Measurements from ENCODE around the gene DDX6. TPM values are rescaled to one million over a fixed set of nuclear protein-coding genes. Genes with fewer than 3 reads are reported as not detected.
"Not testable (repeated sequence)": the region's sequence is repeated elsewhere in the genome, so short reads cannot be mapped to it uniquely, and the experiment has no call there.

Gene DDX6
- total and polyA plus RNA-seq, 7 donors, result 18.8 to 90.9 (median 77.6) TPM

- Histone ChIP-seq H3K4me3 (no peak overlapping the region), H3K9me3 (no peaks in the 10 kb centered on the region), H3K27me3 (ENCODE audit: insufficient read depth in 3 of 3, low read length in 2 of 3) (no peaks in the 10 kb centered on the region), H3K4me1 (no peaks in the 10 kb centered on the region), H3K36me3 (ENCODE audit: insufficient read depth in 1 of 2, low read depth in 1 of 2) (no peaks in the 10 kb centered on the region), H3K27ac (no peak overlapping the region)
- DNase-seq (no peak), ATAC-seq (no peak)
- TF ChIP-seq CTCF (IDR thresholded peaks at IDR 0.05), result no peak
- intact Hi-C loops (cut with DNase I), result no loop called here
- WGBS, 3 donors, result 69 to 71% (median 69%) methylated on average over 4 of the region's 4 CpGs
These were observed 75.1 kb downstream of the DDX6 start for GRCh38 chr11:118715837-118716260.

- intact Hi-C loops (cut with DNase I), result no loop called here
- DNase-seq (no peak), ATAC-seq (no peak)
- Histone ChIP-seq H3K36me3 (ENCODE audit: insufficient read depth in 1 of 2, low read depth in 1 of 2) (no peaks in the 10 kb centered on the region), H3K9me3 (no peaks in the 10 kb centered on the region), H3K4me3 (no peak overlapping the region), H3K4me1 (no peaks in the 10 kb centered on the region), H3K27me3 (ENCODE audit: insufficient read depth in 3 of 3, low read length in 2 of 3) (no peaks in the 10 kb centered on the region), H3K27ac (no peak overlapping the region)
- no peak for TF ChIP-seq CTCF (IDR thresholded peaks at IDR 0.05)
- 82 to 90% (median 87%) methylated on average over 5 of the region's 5 CpGs for WGBS, 3 donors
These were observed 75.6 kb downstream of the DDX6 start for GRCh38 chr11:118715245-118715831.

GRCh38 chr11:118714816-118715215 is 76.1 kb downstream of the DDX6 start:
- intact Hi-C loops (cut with DNase I), result no loop called here
- H3K4me3 ChIP-seq, result no peak overlapping the region
- no peak for ATAC-seq
- no peak overlapping the region for H3K27ac ChIP-seq
- H3K4me1 ChIP-seq, result no peaks in the 10 kb centered on the region
- no peak for DNase-seq
- no peaks in the 10 kb centered on the region for H3K36me3 ChIP-seq (ENCODE audit: insufficient read depth in 1 of 2, low read depth in 1 of 2)
- no peak for TF ChIP-seq CTCF (IDR thresholded peaks at IDR 0.05)
- no peaks in the 10 kb centered on the region for H3K27me3 ChIP-seq (ENCODE audit: insufficient read depth in 3 of 3, low read length in 2 of 3)
- no peaks in the 10 kb centered on the region for H3K9me3 ChIP-seq

- WGBS, 3 donors, result 87 to 92% (median 89%) methylated on average over 5 of the region's 5 CpGs
- H3K9me3 ChIP-seq; H3K27ac ChIP-seq; ATAC-seq; H3K4me1 ChIP-seq; H3K27me3 ChIP-seq (ENCODE audit: insufficient read depth in 3 of 3, low read length in 2 of 3); DNase-seq; H3K36me3 ChIP-seq (ENCODE audit: insufficient read depth in 1 of 2, low read depth in 1 of 2); intact Hi-C loops (cut with DNase I); H3K4me3 ChIP-seq: not testable (repeated sequence)
These were observed 76.5 kb downstream of the DDX6 start for GRCh38 chr11:118714416-118714815.

- H3K4me3 ChIP-seq, result no peak overlapping the region
- intact Hi-C loops (cut with DNase I), result no loop called here
- no peak overlapping the region for H3K27ac ChIP-seq
- DNase-seq (no peak), ATAC-seq (no peak)
- no peak for TF ChIP-seq CTCF (IDR thresholded peaks at IDR 0.05)
- no peaks in the 10 kb centered on the region for H3K27me3 ChIP-seq (ENCODE audit: insufficient read depth in 3 of 3, low read length in 2 of 3)
- H3K4me1 ChIP-seq, result no peaks in the 10 kb centered on the region
- no peaks in the 10 kb centered on the region for H3K9me3 ChIP-seq
- H3K36me3 ChIP-seq (ENCODE audit: insufficient read depth in 1 of 2, low read depth in 1 of 2), result no peaks in the 10 kb centered on the region
- WGBS, 3 donors, result 80 to 91% (median 89%) methylated on average over 6 of the region's 6 CpGs
These were observed 82.7 kb downstream of the DDX6 start for GRCh38 chr11:118708296-118708695.
